ENCODE data around the gene LDLRAD4.
A peak's percentile ranks its signal among the peaks of the same experiment; 100 is the strongest.

LDLRAD4 gene

DNA sequence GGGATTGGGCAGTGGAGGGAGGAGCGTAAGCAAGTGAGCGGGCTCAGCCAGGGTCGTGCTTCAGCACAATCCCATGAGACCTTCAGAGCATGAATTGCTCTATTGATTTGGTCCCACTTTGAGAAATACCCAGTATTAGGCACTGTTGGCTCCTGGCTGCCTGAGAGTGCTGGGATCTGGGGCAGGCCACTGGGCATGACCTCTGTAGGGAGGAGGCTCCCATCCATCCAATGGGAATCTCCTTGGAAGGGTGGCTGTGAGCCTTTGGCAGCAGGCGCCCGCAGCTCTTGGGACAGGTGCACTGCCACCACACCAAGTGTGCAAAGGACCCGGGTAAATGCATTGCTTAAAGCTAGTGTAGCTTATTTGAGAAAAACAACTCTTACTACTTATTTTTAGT lies 137.5 kb downstream of the LDLRAD4 start:
- no peak for DNase-seq

GRCh38 chr18:13357289-13357688 lies 138.7 kb downstream of the LDLRAD4 start:
- DNase-seq: no peak

DNA sequence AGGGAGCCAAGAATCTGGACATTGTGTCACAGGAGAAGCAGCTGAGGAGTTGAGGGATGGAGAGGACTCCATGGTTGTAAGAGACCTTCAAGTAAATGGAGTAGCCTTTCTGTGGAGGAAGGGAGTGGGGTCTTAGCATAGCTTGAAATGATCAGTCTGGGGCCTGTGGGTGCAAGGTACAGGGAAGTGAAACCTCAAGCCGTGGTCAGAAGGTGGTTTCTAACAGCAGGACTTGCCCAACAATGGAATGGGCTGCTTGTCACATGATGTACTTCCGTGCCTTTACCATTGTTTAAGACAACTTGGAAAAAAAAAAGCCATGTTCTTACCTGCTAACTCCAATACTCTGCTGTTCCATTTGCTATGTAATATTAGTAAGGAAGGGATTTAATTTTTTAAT lies 140.7 kb downstream of the LDLRAD4 start:
- no peak for DNase-seq

- peak; percentile 40 for DNase-seq
Observed at GRCh38 chr18:13361431-13361830, 142.9 kb downstream of the LDLRAD4 start.

GRCh38 chr18:13362051-13362450 lies 143.5 kb downstream of the LDLRAD4 start:
- no peak for DNase-seq

- no peak for DNase-seq
Observed at GRCh38 chr18:13362607-13363006, 144.0 kb downstream of the LDLRAD4 start.

DNA sequence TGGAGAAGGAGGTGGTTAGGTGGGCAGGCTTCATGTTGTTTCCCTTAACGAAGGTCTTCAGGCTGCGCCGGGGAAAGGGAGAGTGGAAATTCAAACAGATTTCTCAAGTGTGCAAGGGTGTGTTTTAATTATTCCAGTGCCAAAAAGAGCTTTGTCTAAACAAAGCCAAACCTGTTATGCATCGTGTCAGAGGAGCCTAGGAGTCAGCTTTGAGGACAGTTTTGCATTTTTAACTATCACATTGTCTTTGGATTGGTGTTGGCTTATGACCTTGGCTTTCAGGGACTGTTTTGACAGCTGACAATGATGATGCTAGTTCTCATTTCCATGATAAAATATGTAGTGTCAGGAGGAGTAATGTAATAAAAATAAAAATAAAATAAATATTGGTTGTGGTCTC lies 144.8 kb downstream of the LDLRAD4 start:
- DNase-seq: no peak

GRCh38 chr18:13364721-13365205 lies 146.2 kb downstream of the LDLRAD4 start:
- DNase-seq: no peak

DNA sequence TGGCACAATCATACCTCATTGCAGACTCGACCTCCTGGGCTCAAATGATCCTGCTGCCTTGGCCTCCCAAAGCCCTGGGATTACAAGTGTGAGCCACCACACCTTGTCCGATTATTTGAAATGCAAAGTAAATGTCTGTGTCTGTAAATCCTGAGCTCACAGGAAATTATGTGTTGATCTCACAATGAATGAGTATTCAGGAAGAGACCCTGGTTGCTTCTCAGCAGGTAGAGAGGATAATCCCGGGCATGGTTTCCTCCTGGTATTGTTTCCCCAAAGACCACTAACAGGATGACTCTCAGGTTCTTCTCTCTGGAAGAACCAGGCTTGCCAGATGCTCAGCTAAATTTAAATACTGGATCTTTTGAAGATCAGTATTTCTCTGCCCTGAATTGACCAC lies 147.6 kb downstream of the LDLRAD4 start:
- no peak for DNase-seq

- no peak for DNase-seq
Observed at GRCh38 chr18:13366541-13366940, 148.0 kb downstream of the LDLRAD4 start.

- DNase-seq: no peak
Observed at GRCh38 chr18:13366962-13367892, 148.7 kb downstream of the LDLRAD4 start.

DNA sequence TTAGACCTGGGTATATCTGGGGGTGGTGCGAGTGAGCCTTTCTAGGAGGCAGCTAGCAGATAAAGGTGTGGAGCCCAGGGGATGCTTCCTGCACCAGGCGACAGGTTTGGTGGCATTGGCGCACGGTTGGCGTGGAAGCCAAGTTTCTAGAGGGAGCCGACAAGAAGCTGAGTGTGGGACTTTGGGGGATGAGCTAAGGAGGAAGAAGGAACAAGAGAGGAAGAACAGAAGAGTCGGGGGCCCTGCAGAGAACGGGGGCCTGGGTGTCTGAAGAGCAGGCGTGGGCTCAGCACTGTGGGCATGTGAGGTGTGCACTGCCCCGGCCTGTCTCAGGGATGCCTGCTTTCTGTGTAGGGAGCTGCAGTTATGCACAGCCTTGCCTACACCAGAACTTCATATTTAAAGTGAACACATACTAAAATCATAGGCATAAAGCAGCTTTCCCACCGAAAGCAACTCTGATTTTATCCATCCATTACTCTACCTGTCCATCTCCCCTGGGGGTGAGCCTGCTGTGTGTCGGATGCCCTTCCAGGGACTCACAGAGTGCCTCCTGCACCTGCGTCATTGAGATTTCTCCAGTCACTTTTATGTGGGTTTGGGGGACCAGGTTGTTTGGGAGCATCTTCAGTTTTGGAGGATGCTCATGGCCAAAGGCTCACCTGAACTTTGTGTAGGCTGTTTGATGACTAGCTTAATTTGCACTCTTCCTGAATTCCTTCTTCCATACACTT lies 149.7 kb downstream of the LDLRAD4 start:
- no peak for DNase-seq

GRCh38 chr18:13369353-13369752 lies 150.8 kb downstream of the LDLRAD4 start:
- DNase-seq: no peak

DNA sequence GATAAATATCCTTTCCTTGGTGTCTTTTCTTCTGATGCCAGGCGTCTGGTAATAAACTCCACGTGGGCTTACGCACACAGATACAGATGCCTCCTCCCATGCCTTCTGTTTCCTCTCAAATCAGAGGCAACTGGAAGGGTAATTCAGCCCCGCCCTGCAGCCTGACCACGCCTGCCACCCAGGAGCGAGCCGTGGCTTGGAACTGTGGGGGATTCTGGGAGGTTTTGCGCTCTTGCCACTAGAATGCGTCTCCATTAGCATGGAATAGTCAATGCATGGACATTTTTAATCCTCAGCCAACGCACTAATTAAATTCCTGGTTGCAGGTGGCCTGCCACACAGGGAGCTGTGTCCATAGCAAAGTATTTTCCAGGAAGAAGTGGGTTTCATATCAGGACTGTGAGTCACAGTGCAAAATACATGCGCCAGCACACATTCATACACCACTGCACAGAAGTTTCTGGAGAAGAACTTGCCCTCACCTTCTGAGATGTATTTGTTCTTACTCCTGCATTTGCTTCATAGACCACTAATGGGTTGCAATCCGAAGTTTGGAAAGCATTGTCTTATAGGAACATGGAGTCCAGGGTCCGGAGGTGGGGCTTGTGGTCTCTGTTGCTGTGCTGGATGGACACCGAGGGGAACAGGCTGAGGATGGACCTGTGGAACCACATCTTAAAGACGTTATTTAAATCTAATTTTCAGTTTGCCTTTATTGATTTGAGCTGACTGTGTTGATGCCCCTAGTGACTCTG lies 151.4 kb downstream of the LDLRAD4 start:
- DNase-seq: no peak

- DNase-seq: no peak
Observed at GRCh38 chr18:13370995-13371625, 152.6 kb downstream of the LDLRAD4 start.

- DNase-seq: no peak
Observed at GRCh38 chr18:13371689-13372418, 153.3 kb downstream of the LDLRAD4 start.

DNA sequence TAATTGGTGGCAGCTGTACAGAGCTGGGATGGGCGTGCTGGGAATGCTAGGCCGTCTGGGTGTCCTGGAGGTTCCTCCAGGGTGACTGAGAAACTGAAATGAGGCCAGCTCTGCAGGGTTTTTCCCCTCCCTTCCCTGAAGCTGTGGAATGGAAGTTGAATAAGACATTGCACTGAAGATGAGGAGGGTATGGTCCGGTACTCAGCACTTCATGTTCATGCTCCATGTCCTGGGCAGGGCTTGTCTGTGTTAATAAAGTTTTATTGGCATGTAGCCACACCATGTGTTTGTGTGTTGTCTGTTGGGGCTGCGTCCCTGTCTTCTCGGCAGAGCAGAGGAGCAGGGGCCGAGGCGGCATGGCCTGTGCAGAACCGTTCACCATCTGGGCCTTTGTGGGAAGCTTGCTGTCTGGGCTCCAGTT lies 154.0 kb downstream of the LDLRAD4 start:
- no peak for DNase-seq

DNA sequence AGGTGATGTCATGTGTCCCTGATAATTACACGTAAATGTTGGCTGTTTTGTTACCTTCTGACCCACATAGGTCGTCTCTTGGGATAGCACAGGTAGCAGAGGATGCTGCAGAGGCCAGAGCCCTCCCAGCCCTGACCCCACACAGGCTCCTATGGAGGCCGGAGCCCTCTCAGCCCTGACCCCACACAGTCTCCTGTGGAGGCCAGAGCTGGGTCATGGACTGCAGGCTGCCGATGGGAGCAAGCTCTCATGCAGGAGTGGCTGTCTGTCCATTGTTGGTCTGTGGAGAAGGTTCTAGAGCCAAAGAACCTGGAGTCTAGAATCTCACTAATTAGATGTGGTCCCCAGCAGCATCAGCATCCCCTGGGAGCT lies 155.5 kb downstream of the LDLRAD4 start:
- no peak for DNase-seq

DNA sequence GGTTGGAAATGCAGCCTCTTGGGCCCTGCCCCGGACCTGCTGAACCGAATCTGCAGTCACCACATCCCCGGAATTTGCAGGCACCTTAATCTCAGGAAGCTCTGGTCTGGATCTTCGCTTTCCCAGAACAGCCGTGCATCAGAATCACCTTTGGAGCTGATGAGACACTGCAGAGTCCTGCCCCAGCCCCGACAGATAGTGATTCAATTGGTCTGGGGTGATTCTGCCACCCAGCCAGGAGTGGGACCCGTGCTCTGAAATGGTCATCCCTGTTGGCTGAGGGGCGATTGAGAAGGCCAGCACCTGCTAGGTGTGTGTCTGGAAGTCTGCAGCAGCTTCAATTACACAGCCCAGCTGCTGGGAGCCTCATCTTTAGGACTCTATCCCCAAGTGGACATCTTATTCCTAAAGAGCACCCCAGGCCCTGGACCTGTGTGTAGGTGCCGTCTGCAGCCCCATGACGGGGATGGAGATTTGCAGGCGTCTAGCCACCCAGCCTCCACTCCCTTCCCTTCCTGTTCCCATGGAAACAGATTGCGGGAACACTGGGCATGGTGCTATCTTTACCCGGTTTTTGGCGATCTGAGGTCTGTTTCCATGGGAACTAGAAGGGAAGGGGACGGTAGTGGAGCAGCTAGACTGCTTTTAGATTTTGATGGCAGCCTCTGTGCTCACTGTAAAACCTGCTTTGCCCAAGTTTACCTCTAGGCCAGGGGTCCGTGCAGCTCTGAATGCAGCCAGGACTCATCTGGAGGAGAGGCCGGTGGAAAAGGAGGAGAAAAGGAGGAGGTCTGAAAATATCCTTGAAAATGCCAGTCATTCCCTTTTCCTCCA lies 156.1 kb downstream of the LDLRAD4 start:
- no peak for DNase-seq

DNA sequence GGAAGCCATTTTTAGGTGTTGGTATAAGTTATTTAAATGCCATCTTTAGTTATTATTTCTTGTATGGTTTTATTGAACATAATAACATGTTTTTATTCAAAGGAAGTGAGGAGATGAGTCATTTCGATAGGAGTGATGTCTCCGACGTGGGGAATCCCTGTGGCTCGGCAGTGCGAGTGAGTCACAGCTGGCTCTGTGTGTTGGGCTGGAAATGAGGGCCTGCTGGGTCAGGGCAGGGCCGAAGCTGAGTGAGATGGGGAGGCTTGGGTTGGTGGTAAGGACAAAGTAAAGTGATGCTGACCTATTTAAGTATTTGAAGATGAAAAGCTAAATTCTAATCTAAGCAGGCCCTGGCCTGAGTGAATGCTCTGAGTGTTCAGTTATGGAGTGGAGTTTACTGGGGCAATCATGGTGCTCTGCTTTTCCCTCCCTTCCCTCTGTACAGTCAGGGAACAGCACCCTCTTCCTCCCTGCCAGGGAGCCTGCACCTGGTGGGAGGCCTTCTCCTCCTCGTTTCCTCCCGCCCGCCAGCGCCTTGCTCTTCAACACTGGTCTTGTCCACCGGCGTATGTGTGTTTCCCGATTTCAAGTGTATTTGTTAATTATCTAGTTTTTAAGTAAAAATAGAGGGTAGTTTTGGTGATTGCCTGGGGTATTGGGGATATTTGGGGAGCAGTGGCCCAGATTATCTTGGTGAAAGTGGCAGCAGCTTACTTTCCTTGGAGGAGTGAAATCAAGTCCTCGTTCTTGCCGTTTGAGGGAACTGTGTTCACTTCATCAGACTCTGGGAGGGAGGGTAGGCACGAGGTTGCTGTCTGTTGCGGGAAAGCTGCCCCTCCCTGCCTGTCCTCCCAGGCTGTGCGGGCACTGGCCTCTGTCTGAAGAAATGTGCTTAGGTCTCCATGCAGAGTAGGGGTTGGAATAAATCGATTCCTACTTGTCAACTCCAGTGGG lies 157.0 kb downstream of the LDLRAD4 start:
- DNase-seq: peak; percentile 27

Measured in SHP77 treated with DMSO at 0.1 percent for 48 hours (cell line).